HG03342 (cell line): ENCODE measurements around the gene HIBCH.

ENCODE experiments used
- ATAC-seq: cut with Tn5 transposase; IDR thresholded peaks from one replicate; pipeline ENCODE4 v1.9.1; 2021; ENCODE audit warnings: mild to moderate bottlenecking, moderate library complexity; ENCODE audit not compliant: unreplicated experiment

HIBCH gene

DNA sequence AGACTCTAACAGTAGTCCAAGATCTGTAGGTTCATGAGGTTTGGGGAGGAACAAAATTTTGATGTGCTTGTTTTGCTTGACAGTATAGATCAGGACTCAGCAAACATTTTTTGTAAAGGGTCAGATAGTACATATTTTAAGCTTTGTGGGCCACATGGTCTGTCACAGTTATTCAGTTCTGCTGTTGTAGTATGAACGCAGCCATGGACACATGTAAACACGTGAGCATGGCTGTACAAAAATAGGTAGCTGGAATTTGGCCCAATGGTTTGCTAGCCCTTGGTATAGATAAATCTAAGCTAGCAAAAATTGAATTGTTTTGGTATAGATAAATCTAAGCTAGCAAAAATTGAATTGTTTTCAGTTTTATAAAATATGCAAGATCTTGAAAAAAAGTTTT is 120.5 kb downstream of the HIBCH start:
- ATAC-seq, result no peak

GRCh38 chr2:190197143-190197720 is 122.4 kb downstream of the HIBCH start:
- ATAC-seq, result no peak

DNA sequence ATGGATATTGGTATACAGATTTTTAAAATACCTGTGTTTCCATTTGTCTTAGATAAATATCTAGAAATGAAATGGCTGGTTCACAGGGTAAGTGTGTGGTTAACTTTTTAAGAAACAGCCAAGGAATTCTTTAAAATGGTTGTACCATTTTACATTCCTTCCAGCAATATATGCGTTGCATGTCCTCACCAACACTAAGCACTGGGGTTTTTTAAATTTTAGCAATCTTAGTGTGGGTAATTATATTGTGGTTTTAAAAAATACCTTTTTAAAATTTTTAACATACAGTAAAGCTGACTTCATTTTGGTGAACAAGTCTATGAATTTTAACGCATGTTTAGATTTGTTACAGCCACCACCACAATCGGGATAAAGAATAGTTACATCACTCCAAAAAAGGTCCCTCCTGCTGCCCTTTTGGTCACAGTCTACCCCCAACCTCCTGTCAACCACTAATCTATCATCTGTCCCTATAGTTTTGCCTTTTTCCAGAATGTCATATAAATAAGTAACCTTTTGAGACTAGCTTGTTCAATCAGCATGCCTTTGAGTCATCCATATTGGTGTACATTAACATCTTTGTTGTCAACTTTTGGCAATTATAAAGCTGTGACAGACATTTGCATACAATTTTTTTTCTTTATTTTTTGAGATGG is 129.0 kb downstream of the HIBCH start:
- ATAC-seq, result no peak

GRCh38 chr2:190188289-190188688 is 131.3 kb downstream of the HIBCH start:
- ATAC-seq, result no peak

DNA sequence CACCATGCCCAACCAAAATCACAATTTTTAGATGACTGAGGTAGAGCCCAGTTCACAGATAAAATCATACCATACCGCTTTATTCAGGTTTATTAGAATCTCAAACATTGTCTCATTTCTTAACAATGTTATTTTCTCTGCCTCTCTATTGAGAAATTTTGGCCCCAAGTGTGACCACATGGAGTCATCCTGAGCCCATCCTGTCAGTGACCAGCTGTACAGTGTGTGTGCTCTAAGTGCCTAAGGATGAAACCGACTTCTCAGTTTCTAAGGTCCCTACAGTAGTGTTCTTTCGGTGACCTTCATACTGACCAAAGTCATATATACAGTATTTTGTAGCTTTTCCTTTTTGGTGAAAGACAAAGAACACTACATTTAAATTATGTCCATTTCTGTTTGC is 133.4 kb downstream of the HIBCH start:
- ATAC-seq, result no peak

DNA sequence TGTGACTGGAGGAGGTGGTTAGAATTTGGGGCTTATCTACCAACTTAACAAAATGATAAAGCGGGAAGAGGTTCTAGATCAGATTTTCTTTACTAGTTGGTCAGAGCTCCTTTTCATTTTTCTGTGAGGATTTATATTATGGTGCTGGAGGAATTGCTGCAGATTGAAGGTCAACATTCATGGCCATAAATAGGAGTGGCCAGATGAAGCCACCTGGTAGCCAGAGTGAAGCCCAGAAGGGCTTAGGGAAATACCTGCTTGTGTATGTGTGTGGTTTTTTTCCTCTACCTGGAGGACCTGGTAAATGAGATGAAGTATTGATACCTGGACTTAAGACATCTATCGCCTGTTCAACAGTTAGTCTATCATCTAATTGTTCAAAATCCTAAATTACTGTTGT is 134.2 kb downstream of the HIBCH start:
- ATAC-seq, result no peak

DNA sequence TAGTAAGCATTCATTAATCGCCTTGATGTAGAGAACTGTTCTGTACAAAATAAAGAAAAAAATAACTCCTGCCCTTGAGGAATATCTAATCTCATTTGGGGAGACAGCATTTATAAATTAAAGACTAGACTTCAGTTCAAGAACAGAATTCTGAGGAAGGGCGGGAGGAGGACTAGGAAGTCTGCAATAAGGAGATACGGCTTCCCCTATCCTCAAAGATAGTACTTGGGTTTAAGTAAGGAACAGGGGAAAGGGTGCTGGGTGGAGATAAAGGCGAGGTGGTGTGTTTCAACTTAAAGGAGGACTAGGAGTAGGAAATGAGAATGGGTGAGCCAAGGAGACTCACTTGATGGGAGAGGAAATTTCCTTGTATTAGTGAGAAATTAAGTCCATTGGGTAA is 135.2 kb downstream of the HIBCH start:
- no peak for ATAC-seq

DNA sequence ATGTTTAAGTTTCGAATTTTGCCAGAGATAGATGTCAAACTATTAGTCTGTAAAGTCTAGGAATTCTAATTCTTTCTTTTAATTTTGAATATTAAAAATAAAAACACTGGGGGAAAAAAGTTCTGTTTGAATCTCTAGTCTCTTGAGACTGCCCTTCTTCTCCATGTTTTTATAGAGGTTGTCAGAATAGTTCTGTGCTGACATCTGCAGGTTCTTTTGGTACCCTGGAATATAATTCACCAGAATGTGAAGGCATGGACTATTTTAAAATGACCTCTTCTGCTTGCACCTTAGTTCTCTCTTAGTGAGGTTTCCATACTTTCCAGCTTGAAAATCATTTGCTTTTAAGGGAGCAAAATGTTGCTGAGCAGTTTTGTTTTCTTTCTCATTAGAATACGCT is 136.1 kb downstream of the HIBCH start:
- ATAC-seq, result no peak

DNA sequence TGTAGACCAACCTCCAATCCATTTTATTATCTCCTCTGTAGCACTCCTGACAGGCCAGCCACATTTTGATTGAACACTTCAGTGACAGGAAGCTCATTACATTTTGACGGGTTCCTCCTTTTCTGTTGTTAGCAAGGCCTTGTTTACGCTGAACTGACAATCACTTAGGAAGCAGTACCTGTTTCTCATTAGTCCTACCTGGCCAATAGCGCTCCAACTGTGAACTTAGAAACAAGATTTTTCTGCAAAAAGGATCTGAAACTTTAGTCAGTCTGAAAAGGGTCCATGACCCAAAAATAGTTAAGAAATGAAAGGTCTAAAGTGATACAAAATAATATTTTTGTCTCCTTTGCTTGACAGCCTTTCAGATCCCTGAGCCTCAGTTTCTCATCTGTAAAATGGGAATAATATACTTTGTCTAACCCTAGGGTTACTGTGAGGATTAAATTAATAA is 137.5 kb downstream of the HIBCH start:
- peak; percentile 31 for ATAC-seq

GRCh38 chr2:190181123-190181669 is 138.4 kb downstream of the HIBCH start:
- ATAC-seq, result no peak

GRCh38 chr2:190180313-190181122 is 139.1 kb downstream of the HIBCH start:
- peak; percentile 74 for ATAC-seq

DNA sequence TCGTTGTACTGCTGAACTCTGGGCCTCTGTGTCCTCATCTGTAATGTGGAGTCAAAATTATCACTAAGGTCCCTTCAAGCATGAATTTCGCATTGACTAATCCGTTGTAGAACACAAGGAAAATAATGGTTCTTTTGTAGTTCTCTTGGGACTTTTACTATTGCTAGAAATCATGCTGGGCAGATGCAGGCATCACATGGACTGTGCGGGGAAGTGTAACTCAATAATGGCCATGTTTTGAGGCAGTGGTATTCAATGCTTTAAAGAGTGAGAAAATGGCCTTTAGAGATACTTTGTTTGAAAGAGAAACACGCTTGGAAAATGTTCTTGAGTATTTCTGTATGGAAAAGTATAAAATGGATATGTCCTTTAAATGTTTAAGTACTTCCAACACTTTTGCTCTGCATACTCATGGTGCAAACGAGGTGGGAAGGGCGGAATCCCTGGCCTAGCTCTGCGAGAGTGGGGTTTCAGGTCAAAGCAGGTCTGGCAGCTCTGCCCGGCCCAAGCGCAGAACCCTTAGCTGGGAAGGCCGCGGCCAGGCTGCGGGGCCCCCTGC is 139.8 kb downstream of the HIBCH start:
- peak; percentile 22 for ATAC-seq

DNA sequence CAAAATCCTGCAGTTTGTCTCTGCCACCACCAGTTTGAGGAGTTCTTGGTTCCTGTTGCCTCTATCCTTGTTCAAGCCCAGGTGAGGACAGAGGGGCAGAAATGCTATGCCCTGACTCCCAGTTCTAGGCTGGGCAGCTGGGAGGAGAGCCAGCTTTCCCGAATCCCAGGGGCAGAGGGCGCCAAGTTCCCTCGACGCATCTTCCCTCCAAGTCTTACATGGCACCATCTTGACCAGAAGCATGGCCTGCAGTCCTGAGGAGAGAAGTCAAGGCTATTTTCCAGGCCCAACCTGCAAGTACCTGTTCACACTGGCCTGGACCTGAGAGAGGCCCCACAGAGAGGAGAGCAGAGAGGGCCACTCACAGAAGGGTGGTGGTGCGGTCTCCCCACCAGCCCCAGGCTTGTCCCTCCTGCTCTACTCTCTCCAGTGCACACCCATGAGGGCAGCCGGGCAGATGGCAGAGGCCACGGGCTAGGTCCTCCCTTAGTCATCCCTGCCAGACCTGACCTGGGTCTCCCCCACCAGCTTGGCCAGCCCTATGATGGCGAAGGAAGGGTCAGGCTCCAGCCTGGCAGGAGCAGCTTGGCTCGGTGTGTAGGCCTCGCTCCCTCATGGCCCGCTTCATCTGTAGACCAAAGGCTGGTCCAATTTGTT is 141.4 kb downstream of the HIBCH start:
- ATAC-seq, result no peak

DNA sequence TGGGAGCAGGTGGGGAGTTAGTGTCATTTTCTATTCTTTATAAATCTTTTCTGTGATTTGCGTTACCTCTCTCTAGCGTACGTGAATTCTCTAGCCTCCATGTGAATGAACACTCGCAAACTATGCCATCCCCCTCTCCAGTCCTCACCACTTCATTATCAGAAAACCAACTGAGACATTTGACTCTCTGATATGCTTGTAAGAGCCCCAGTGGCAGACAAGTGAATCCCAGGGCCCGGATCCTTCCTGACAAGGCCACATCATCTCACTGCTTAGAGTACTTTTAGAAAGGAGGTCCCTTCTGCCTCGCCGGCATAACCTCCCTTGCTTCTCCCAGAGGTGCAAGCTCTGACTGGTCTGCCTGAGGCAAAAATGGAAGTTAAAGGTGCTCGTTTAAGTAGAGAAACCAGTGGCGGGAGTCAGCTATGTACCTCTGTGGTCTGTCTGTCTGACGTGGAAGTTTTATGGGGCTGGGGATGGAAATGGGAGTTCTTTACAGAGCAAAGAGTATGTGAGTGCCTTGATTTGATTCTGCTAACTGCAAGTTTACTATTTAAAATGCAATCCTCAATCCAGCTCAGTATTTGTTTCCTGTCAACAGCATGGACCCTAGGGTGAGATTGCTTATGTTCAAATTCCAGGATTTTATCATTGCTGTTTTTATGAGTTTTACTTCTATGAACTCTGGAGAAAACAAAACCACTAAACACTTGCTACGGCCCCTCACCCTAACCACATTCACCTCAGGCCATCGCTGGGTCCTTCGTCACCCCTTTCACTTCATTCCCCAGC is 142.2 kb downstream of the HIBCH start:
- no peak for ATAC-seq

GRCh38 chr2:190173392-190173791 is 146.2 kb downstream of the HIBCH start:
- no peak for ATAC-seq

- ATAC-seq, result no peak
These were observed 149.0 kb downstream of the HIBCH start for GRCh38 chr2:190170673-190171072.

DNA sequence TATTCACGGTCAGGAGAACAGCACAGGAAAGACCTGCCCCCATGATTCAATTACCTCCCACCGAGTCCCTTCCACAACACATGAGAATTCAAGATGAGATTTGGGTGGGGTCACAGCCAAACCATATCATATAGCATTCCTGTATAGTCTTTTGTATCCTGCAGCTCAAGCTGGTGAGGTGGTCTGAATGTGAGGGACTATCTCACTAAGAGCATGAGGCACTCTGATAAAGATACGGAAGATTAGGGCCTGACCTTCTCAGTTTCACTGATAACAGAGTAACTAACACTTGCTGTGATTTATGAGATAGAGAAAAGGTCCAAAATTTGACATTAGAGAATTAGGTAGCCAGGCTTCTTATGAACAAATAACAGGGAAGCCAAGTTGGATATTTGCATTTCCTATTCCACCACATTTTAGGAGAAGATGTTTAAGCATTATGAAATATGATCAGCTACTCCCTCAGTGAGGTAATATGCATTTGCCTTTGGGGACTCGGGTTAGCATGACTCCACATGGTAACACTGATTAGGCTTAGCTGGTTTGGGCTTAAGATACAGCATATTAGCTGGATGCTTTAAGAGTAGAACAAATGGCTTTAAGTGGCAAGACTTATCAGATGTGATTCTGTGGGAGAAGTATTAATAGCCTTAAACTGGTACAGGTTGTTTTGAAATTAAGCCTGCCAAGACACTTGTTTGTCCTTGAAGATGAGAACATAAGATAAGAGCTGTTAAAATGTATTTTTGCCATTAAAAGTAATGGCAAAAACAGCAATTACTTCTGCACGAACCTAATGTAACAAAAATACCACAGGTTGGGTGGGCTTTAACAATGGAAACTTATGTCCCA is 150.2 kb downstream of the HIBCH start:
- ATAC-seq, result no peak

DNA sequence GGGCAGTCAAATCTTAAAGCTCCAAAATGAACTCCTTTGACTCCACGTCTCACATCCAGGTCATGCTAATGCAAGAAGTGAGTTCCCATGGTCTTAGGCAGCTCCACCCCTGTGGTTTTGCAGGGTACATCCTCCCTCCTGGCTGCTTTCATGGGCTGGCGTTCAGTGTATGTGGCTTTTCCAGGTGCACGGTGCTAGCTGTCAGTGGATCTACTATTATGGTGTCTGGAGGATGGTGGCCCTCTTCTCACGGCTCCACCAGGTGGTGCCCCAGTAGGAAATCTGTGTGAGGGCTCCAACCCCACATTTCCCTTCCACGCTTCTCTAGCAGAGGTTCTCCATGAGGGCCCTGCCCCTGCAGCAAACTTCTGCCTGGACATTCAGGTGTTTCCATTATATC is 151.9 kb downstream of the HIBCH start:
- ATAC-seq, result no peak

GRCh38 chr2:190165491-190165890 is 154.1 kb downstream of the HIBCH start:
- ATAC-seq, result no peak
